Measurements from ENCODE around the gene GPR68.

Gene GPR68

GRCh38 chr14:91244501-91244901 is at the start of gene GPR68:
Gene GPR68, minus strand, starts transcription at chr14:91244704. Its CDS starts 9,654 bp downstream, at chr14:91235050.
- no peak within 1 kb of the TSS for H3K4me3 ChIP-seq (ENCODE audit: low read length)
- peak; percentile 61 for DNase-seq (ENCODE audit: low read depth)
- no peak for TF ChIP-seq CTCF (conservative IDR thresholded peaks at IDR 0.05; ENCODE audit: low read depth, low read length)

GRCh38 chr14:91294153-91294552 is 49.6 kb upstream of the GPR68 start:
- DNase-seq (ENCODE audit: low read depth), result no peak
- H3K4me3 ChIP-seq (ENCODE audit: low read length), result no peak overlapping the region
- no peak for TF ChIP-seq CTCF (conservative IDR thresholded peaks at IDR 0.05; ENCODE audit: low read depth, low read length)

GRCh38 chr14:91293281-91293680 is 48.8 kb upstream of the GPR68 start:
- H3K4me3 ChIP-seq (ENCODE audit: low read length), result no peak overlapping the region
- no peak for DNase-seq (ENCODE audit: low read depth)
- TF ChIP-seq CTCF (conservative IDR thresholded peaks at IDR 0.05; ENCODE audit: low read depth, low read length), result no peak

GRCh38 chr14:91292491-91292890 is 48.0 kb upstream of the GPR68 start:
- no peak for DNase-seq (ENCODE audit: low read depth)
- H3K4me3 ChIP-seq (ENCODE audit: low read length), result no peak overlapping the region
- no peak for TF ChIP-seq CTCF (conservative IDR thresholded peaks at IDR 0.05; ENCODE audit: low read depth, low read length)

- no peak for TF ChIP-seq CTCF (conservative IDR thresholded peaks at IDR 0.05; ENCODE audit: low read depth, low read length)
- DNase-seq (ENCODE audit: low read depth), result no peak
- H3K4me3 ChIP-seq (ENCODE audit: low read length), result no peak overlapping the region
Observed at GRCh38 chr14:91291786-91292405, 47.4 kb upstream of the GPR68 start.

- no peak for DNase-seq (ENCODE audit: low read depth)
Observed at GRCh38 chr14:91290986-91291385, 46.5 kb upstream of the GPR68 start.

More at GRCh38 chr14:91290986-91291385, 46.5 kb upstream of the GPR68 start:
- no peak for TF ChIP-seq CTCF (conservative IDR thresholded peaks at IDR 0.05; ENCODE audit: low read depth, low read length)
- no peak overlapping the region for H3K4me3 ChIP-seq (ENCODE audit: low read length)
